Activated effector memory CD4-positive, alpha-beta T cell treated with anti-CD3 and anti-CD28 coated beads, Interleukin-2, amount 50 U/mL, for 16 hours (primary cell): ENCODE data around the gene SPTBN4.
A peak's percentile ranks its signal among the peaks of the same experiment; 100 is the strongest.
"Not testable (repeated sequence)": the region's sequence is repeated elsewhere in the genome, so short reads cannot be mapped to it uniquely, and the experiment has no call there.

ENCODE experiments used
- DNase-seq: peaks from one replicate; pipeline ENCODE4 v3.0.0-alpha.2; 2020

Gene SPTBN4

DNA sequence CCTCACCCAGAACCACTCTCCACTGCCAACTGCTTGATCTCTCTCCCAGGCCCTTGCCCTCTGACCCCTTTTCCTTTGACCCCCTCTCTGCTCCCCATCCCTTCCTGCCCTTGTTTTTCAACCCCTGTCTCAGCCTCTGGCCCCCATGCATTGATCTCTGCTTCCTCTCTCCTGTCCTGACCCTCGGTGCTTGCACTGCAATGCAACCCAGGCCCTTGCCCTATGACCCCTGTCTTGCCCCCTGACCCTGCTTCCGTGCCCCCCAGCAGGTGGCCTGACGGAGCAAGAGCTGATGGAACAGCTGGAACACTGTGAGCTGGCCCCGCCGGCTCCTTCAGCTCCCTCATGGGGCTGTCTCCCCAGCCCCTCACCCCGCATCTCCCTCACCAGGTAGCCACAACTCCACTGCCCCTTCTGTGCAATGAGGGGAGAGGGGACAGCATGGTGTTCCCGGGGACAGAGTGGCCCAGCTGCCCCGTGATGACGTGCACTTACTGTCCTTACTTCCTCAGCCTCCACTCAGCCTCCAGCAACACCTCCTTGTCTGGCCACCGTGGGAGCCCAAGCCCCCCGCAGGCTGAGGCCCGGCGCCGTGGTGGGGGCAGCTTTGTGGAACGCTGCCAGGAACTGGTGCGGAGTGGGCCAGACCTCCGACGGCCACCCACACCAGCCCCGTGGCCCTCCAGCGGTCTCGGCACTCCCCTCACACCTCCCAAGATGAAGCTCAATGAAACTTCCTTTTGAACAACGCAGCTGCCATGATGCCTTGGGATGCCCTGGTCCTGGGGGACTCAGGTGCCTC, 123.9 kb downstream of the SPTBN4 start:
- DNase-seq, result no peak

GRCh38 chr19:40591724-40592123, 124.9 kb downstream of the SPTBN4 start:
- DNase-seq, result not testable (repeated sequence)

- no peak for DNase-seq
Observed at GRCh38 chr19:40592170-40592569, 125.4 kb downstream of the SPTBN4 start.

GRCh38 chr19:40594255-40594654, 127.5 kb downstream of the SPTBN4 start:
- no peak for DNase-seq

- no peak for DNase-seq
Observed at GRCh38 chr19:40594657-40595091, 127.9 kb downstream of the SPTBN4 start.

DNA sequence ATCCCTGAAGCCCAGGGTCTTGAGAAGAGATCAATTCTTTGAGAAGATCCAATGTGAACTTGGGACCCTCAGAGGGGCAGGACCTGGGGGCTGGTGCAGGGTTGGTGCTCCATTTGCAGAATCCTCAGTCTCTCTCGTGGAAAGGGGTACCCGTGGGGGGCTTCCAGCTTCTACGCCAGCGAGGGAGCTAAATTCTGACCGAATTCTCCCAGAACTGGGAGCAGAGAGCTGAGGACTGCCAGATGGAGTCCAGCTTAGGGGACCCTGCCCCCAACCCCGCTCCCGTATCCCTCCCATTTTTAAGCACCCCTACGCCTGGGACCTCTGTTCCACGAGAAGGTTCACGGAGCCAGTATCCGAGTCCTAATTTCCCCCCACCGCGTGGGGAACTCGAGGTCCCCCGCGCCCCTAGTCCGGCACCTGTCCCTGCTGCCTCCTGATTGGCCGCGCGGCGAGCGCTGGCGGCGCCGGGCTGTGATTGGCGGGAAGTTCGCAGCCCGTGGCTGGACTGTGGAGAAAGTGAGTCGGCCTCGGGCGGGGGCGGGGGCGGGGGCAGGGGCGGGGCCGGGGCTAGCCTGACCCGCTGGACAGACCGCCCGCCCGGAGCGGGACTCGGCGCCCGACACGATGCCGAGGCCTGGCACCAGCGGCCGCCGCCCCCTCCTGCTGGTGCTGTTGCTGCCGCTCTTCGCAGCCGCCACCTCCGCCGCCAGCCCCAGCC, 130.0 kb downstream of the SPTBN4 start:
- DNase-seq, result no peak

- DNase-seq, result no peak
Observed at GRCh38 chr19:40597329-40597838, 130.6 kb downstream of the SPTBN4 start.

GRCh38 chr19:40598121-40598917, 131.5 kb downstream of the SPTBN4 start:
- peak; percentile 95 for DNase-seq

GRCh38 chr19:40598918-40599307, 132.1 kb downstream of the SPTBN4 start:
- no peak for DNase-seq

DNA sequence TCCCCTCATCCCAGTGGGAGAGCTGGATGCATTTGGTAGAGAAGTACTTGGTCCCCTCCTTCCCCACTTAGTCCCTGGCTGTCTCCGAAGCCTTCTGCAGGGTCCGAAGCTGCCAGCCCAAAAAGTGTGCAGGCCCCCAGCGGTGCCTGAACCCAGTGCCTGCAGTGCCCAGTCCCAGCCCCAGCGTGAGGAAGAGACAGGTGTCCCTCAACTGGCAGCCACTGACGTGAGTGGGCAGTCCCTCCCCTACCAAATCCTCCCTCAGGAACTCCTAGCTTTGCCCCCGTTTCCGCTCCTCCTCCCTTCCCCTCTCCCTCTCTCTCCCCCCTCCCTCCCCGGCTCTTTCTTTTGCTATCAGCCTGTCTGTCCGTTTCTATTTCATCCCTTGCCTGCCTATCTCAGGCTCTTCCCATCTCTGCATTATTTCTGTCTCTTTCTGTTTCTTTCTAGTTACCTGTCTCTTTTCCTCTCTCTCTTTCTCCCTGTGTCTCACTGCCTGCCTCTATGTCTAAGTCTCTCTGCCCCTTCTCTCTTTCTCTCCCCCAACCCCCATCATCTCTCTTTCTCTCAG, 132.6 kb downstream of the SPTBN4 start:
- peak; percentile 75 for DNase-seq

DNA sequence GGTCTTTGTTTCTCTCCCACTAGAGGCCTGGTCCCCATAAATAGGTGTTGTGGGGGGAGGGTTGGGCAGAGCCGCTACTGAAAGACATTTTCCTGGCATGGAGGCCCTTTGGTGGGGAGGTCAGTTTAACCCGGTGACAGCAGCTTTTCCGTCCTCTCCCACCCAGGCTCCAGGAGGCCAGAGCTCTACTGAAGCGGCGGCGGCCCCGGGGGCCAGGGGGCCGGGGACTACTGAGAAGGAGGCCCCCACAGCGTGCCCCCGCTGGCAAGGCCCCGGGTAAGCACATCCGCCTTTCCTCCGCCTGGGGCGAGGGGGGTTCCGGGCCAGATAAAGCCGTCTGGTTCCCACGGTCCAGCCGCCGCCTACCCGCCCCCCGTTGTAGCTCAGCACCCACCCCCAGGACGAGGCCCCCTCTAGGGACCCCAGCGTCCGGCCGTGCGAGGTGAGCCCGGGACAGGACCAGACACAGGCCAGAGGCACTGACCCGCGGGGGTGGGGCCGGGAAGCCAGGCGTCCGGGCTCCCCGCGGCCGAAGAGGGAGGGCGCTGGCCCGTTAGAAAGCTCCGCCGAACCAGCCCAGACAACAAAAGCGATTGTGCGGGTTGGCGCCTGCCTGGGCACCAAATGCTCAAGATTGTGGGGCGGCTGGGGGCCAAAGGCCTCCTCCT, 133.2 kb downstream of the SPTBN4 start:
- DNase-seq, result no peak

DNA sequence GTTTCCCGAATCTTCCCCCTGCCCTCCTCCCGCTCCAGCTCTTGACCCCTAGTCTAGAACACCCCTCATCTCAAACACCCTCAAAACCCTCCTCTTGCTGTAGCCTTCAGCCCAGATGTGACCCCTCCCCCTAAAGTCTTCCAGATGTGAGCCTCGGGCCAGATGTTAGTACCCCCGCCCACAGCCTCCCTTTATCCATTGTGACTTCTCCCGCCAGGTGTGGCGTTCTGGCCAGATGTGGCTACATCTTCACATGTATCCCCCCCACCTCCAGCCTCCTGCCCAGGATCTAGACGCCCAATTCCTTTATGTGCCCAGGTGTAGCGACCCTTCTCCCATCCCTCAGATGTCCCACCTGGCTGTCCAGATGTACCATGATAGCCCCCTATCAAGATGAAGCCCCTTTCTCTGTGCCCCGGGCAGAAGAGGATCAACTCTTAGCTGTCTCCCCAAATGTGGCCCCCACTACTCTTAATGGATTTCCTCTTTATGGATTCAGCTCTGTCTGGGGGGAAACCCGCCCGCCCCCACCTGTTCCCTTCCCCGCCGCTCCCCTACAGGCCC, 133.9 kb downstream of the SPTBN4 start:
- DNase-seq, result no peak

DNA sequence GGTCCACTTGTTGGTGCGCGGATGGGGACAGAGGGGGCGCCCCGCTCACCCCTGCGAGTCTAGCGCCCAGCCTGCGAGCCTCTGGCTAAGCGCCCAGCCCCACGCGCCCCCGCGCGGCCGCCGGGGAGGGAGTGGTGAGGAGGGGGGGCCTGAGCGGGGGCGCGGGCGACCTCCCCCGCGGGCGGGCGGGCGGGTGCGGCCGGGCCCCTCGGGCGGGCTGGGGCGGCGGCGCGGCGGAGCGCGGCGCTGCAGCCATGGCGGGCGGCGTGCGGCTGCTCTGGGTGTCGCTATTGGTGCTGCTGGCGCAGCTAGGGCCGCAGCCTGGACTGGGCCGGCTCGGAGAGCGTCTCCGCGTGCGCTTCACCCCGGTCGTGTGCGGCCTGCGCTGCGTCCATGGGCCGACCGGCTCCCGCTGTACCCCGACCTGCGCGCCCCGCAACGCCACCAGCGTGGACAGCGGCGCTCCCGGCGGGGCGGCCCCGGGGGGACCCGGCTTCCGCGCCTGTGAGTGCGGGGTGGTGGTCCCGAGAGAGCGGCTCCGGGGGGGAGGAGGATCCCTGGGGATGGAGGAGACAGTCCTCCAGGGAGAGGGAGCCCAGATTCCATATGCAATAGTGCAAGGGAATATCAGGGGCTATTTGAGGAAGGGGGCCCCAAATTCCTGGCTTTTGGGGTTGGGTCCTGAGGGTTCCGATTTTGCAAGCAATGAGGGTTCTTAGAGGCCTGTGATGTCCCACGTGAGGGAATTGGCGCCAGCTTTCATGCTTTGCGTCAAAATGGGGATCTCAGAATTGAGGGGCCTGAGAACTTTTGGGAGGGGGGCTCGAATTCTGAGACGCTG, 134.6 kb downstream of the SPTBN4 start, which contains the start of gene LTBP4:
Gene LTBP4 (plus strand): TSS at position 236 of the 841 bp plus-strand sequence. CDS start 19 bp downstream, at position 255.
- DNase-seq, result peak; percentile 79

- DNase-seq, result no peak
Observed at GRCh38 chr19:40603071-40603388, 136.2 kb downstream of the SPTBN4 start.

GRCh38 chr19:40603389-40604170, 136.8 kb downstream of the SPTBN4 start:
- peak; percentile 99 for DNase-seq

- DNase-seq, result no peak
Observed at GRCh38 chr19:40604171-40604646, 137.4 kb downstream of the SPTBN4 start.

GRCh38 chr19:40604647-40605215, 137.9 kb downstream of the SPTBN4 start:
- peak; percentile 71 for DNase-seq

GRCh38 chr19:40605216-40605971, 138.6 kb downstream of the SPTBN4 start:
- DNase-seq, result peak; percentile 93
